GM19468 (cell line): ENCODE measurements around the gene SRGAP2C.
A peak's percentile ranks its signal among the peaks of the same experiment; 100 is the strongest.
"Not testable (repeated sequence)": the region's sequence is repeated elsewhere in the genome, so short reads cannot be mapped to it uniquely, and the experiment has no call there.

Experiments used
- ATAC-seq: cut with Tn5 transposase; IDR thresholded peaks from one replicate; pipeline ENCODE4 v1.9.1; 2021; ENCODE audit warnings: mild to moderate bottlenecking, moderate library complexity, moderate number of reproducible peaks; ENCODE audit not compliant: unreplicated experiment; ENCODE audit errors: extremely low read depth

Gene SRGAP2C

DNA sequence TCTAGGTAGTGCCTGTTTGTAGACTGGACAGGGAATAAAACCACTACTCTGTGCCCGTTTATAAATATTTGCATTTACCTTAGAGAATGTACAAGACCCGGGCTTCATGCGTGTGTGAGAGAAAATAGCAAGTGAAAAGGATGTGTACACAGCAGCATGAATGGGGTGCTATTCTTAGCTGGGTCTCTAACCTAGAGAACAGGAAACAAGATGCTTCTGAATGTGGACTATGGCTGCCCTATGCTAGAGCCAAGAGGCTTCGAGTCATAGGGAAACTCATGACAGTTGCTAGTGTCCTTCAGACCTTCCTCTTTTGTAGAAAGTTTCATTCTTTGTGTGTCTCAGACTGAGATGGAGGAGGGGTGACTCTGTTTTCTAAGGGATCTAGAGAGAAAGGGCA is 39.9 kb downstream of the SRGAP2C start:
- ATAC-seq: peak; percentile 98

DNA sequence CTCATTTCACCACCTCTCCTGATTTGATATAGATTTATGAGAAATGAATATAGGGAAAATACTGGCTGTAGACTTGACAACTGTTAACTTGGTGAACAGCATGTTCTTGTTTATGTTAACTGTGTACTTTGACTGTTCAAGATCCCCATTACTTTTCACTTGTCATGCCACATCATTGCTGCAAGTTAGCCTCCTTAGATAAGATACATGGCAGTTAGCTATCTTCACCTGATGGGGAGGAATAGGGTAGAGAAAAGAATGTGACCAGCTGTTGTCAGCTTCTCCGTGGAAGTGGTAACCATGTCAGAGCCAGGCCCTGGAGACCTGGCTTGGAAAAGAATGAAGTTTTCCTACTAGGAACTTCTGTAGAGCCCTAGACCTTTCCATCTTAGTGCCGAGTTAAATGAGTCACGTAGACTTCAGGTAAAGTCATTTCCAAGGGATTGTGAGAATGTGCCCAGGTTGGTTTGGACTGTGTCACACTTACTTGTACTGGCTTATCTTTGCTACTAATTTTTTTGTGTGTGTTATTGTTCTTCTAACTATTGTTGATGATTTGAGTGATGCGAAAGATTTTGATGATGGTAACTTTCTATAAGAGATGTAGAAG is 41.6 kb downstream of the SRGAP2C start:
- ATAC-seq: not testable (repeated sequence)

DNA sequence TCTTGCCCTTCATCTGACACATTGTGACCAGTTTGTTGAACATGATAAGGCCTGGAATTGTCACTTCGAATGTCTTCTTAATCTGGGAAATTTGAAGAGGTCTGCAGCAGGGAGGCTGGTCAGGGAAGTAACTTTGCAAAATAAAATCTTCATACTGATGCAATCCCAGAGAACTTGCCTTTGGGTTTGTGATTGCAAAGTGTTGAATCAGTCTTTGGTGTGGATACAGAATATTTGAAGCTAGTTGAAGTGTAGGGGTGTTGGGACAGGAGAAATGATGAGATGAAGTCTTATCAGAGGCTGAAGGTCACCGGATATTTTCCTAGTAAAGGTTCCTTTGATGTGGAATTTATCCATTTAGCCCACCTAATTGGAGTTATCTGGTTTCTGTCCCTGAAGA is 42.1 kb downstream of the SRGAP2C start:
- ATAC-seq: not testable (repeated sequence)

DNA sequence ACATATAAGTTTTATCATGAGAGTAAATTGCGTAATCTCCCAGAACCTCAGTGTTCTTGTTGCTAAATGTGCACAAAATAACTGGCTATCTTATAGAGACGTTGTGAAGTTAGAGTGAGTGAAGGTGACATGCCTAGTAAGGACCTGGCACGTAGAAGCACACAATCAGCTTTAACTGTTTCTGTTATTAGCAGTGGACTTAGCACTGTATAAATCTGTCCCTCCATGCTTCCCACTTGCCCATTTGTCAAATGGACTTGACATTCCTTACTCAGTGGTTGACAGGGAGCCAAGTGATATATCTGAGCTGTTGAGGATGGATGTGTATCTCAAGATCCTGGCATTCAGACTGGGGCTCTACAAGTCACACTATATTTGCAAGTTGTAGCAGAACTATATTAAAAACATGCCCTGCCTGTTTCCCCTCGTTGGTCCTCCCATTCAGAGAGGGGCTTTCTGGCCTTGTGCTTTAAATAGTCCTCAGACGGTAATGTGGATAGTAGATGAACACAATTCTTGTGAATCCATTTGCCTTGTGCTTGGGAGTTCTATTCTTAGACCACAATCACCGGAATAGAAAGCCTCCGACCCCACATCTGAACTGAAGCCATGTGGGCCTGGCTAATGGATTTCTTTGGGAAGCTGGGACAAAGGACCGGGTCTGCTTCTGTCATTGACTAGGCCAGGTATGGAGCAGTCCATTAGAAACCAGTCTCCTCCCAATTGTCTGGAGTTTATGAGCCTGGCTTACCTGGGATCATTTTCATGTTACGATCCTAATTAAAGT is 43.0 kb downstream of the SRGAP2C start:
- not testable (repeated sequence) for ATAC-seq

DNA sequence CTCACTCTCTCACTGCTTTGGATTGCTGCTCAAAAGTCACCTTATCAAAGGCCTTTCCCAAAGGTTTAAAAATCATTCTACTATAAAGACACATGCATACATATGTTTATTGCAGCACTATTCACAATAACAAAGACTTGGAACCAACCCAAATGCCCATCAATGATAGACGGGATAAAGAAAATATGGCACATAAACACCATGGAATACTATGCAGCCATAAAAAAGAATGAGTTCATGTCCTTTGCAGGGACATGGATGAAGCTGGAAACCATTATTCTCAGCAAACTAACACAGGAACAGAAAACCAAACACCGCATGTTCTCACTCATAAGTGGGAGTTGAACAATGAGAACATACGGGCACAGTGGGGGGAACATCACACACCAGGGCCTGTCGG is 45.9 kb downstream of the SRGAP2C start:
- not testable (repeated sequence) for ATAC-seq

DNA sequence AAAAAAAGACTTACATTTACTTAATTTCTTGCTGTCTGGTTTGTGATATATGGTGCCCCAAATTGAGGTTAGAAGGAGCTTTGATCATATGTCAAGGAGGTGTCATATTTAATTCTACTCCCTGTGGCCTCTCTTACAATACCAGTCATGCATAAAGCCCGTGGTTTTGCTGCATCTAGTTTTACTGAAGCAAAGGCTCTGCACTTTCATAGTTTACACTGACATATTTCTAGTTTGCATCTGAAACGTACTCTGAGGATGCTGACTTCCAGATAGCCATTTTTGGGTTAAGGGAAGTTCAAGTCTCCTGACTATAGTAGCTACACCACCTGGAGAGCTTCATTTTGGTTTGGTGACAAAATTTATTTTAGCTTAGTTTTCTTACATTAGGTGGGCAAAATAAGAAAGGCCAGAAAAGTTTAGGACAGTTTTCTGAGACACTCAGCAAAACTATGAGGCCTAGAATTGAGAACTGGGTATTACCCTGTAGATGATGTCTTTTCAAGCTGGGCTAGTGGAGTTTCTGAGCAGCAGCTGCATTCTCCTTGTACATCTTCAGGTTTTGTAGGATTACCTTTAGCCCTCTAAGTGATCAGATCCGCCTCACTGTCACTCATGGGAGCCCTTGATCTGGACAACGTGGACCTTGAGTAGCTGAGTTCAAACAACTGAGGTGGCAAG is 47.8 kb downstream of the SRGAP2C start:
- peak; percentile 39 for ATAC-seq

DNA sequence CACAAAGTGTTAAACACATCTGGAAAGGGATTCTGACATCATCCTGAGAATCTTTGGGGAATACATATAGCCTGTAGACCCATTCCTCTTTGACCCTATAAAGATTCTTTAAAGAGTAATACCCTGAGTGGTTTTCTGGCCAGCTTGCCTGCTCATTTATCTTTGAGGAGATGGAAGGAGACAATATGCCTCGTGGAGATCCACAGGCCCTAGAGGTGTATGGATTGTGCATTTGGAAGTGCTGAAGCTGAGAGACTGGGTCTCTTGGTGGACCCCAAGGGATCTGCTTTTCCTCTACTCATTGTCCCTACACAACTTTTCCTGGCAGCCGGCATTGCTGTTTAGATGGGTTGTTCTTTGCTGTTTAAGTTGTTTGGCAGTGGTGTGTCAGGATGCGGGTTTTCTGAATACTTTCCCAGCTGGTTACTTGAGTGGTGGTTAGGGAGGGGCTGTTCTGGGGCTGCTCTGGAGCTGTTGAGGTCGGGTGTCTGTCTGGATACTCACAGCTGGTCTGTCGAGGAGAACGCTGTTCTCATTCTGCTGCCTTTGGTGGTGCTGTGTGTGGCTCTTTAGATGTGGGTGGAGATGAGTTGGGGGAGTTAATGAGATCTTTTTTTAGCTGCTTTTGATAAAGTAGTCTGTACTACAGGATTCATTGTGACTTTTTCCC is 49.5 kb downstream of the SRGAP2C start:
- not testable (repeated sequence) for ATAC-seq

DNA sequence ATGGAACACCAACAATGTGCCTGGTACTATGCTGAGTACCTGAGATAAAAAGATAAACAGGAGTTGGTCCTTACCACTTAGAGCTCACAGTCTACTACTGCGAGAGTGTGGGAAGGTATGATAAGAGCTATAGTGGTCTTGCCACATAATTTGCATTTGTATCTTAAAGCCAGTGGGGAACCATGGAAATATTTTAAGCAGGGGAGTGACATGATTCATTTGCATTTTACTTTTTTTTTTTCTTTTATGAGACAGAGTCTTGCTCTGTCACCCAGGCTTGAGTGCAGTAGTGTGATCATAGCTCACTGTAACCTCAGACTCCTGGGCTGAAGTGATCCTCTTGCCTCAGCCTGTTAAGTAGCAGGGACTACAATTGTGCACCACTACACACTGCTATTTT is 53.6 kb downstream of the SRGAP2C start:
- ATAC-seq: peak; percentile 79

DNA sequence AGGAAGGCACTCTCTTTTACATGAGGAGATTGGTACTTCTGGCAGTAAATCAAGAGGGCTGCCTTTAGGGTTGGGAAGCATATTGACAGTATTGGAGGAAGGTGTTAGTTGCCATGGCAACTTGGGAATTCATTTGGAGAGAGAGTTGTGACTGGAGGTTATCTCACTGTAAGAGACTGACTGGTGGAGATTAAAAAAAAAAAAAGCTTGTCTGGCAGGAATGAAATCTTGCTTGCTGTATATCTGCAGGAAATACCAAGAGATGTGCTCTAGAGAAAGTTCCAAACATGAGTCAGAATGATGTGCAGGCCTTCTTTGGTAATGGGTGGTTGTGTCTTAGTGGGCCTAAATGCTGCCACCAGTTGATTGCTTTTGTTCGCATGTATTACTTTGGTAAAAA is 59.1 kb downstream of the SRGAP2C start:
- not testable (repeated sequence) for ATAC-seq

DNA sequence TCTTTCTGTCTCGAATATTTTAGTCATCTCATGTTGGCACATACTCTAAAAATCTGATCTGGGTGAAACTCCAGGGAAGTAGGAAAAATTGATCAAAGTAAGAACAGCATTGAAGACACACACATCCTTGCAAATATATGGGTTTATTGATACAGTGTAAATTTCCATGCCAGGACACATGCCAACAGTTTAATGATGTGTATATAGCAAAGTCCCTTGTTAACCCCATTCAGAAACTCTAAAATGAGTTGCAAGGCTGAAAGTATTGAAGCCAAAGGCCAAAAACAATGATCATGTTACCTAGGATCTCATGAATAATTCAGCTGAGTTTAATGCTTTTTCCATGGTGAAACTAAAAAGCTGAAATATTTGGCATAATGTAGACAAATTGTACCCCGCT is 61.6 kb downstream of the SRGAP2C start:
- ATAC-seq: not testable (repeated sequence)

DNA sequence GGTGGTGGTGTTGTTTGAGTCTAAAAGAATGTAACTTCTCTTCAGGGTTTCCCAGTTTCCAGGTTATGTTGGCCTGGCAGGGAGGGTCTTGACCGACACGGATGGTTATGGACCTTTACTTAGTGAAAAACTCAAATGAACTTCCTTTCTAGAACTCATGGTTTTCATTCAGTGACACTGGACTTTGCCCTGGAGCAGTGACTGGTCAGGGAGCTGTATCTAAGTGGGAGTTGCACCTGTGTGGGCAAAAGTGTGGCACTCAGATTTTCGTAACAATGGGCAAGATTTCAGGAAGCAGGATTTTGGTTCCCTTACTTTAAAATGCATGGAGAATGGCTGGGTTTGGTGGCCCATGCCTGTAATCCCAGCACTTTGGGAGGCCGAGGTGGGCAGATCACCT is 67.9 kb downstream of the SRGAP2C start:
- not testable (repeated sequence) for ATAC-seq

DNA sequence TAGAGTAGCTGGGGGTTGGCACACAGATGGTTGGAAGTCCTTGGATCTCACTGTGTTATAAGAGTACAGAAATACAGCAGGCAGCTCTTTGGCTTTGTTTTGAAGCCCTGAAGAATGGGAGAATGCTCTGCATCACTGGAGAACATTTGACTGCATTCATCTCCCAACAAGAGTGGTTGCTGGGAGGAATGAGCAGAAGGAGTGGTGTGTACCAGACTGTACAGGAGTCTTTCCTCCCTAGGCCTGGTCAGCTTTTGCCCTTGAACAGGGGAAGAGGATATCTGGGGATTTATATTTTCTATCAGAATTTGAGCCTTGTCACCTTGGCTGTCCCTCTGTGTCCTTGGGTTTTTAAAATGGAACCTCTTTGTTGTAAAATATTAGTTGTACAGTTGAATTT is 69.8 kb downstream of the SRGAP2C start:
- ATAC-seq: not testable (repeated sequence)

DNA sequence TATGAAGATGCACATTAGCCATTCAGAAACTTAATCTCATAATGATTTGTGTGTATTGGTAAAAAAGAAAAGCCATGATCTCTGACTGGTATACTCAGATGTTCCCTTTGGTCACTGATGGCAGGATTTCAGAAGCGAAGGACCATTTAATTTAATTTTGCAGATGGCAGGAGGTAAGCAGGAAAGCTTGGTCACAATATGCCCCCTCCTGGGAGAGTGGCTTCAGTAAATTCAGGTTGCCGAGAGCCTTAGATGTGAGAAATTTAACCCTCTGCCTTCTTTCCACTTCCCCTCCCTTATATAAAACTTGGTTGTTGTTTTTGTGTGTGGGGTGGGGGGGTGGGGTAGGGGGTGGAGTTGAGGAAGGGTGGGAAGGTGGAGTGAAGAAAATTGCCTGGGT is 72.9 kb downstream of the SRGAP2C start:
- not testable (repeated sequence) for ATAC-seq

DNA sequence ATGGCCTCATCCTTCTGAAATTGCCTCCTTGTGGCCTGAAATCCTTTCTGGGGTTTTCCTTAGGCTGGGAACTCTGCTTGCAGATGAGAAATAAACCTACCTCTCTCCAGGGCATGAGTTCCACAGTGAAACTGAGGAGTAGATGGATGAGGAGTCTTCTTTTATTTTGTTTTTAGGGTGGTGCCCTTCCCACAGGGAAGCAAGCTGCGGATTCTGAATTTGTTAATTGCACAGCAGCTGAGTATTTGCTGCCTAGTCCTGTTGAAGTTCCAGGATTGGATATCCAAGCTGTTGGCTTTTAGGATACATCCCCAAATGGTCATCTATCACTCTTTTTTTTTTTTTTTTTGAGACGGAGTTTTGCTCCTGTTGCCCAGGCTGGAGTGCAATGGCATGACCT is 73.4 kb downstream of the SRGAP2C start:
- ATAC-seq: not testable (repeated sequence)

DNA sequence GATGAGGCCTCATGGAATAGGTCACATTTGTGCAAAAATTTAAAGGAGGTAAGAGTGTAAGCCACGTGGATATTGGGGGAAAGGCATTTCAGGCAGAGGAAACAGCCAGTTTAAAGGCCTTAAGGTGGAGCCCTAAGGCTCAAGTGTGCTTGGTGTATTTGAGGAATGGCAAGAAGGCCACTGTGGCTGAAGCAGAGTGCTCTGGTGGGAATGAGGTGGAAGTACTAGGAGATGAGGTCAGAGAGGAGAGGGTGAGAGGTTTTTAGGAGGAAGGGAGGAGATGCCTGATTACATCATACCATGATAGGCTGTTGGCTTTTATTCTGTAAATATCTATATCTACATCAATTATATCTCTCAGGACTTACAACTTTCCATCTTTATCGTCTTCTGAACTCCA is 75.4 kb downstream of the SRGAP2C start:
- ATAC-seq: not testable (repeated sequence)

DNA sequence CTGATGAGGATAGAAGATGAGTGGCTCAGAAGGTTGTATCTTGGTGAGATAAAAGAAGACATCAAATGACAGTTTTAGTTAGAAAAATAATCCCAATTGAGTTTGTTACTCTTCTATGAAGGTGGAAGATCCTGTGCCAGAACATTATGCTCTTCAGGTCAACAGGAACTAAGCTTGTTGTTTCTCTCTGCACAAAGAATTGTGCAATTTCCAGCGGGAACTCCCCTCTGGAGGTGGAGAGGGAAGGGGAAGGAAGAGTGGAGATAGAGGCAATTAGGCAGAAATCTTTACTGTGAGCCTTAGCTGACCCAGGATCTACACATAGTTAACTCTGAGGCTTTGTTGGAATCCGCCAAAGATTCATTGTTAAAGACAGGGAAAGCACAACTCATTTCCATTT is 77.4 kb downstream of the SRGAP2C start:
- not testable (repeated sequence) for ATAC-seq

DNA sequence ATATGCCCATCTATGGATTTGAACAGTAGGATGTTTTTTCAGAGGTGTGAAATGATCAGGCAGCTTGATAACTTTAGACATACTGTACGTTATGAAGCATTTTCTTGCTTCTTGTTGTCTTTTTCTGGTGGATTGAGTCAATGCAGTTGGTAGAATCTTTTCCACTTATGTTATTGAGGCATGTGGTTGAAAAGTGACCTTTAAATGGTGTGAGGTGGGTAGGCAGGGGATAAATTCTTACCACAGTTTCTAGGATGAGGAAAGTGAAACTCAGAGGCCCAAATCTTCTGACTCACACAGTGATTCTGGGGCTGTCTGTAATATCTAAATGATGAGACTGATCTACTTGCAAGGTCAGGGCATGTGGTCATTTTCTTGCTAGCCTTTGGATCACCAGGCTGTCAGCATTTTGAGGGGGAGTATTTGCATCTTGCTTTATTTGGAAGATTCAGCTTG is 79.0 kb downstream of the SRGAP2C start:
- peak; percentile 31 for ATAC-seq

DNA sequence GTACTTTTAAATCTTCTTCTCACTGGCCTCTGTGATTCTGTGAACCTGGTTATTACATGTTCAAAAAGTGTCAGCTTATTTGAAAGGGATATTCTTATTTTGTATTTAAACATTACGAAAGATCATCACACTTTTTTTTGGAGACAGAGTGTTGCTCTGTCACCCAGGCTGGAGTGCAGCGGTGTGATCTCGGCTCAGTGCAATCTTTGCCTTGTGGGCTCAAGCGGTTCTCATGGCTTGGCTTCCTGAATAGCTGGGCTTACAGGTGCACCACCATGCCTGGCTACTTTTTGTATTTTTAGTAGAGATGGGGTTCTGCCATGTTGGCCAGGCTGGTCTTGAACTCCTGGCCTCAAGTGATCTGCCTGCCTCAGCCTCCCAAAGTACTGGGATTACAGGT is 82.3 kb downstream of the SRGAP2C start:
- ATAC-seq: not testable (repeated sequence)

DNA sequence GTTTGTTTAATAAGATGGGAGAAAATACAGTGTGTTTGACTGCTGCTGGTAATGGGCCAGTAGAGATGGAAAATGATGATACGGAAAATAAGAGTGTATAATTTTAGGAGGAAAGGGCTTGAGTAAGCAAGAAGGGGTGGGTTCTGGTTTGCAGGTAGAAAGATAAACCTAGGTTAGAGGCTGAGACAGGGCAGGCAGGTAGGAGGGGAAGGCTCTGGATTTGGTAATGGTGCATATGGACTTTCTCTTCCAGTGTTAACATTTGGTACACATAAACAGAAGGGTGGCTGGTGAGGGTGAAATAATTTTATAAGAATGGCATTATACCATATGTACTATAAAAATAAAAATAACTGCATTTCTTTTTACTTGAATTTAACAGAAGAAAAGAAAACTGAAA is 84.5 kb downstream of the SRGAP2C start:
- ATAC-seq: not testable (repeated sequence)

DNA sequence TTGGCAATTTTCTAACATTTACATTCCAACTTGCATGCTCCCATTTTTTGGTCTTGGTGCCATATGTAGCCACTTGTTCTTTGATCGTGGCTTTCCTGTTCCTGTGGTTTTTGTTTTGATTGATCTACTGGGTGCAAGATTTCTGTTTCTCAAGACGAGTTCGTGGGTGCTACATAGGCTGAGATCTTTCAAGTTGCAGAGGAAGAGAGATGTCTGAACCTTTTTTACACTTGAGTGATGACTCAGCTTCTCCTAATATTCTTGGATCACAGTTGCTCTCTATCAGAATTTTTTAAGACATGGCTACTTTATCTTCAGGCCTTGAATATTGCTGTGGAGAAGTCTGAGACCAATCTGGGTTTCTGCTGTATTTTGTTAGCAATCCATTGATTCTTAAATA is 85.2 kb downstream of the SRGAP2C start:
- ATAC-seq: peak; percentile 24
